Endothelial cell of umbilical vein (primary cell): ENCODE data around the gene RAB3IL1. TPM values are rescaled to one million over a fixed set of nuclear protein-coding genes. Genes with fewer than 3 reads are reported as not detected.
A peak's percentile ranks its signal among the peaks of the same experiment; 100 is the strongest.

Source experiments
- BruUV-seq: library from RNA; stranded (reverse); fragments of 400-500 nt; replicated peaks from 2 replicates; lab custom pipeline; 2021; lab: Mats Ljungman, UMichigan
- CTCF ChIA-PET: fragments of 300-600, 350-600 bp; sonication (Branson Sonifier 250); formaldehyde crosslinking; loops from one replicate; lab custom pipeline; 2021; ENCODE audit warnings: antibody characterized with exemption, inconsistent platforms; lab: Charles Lee
- POLR2A ChIA-PET: fragments of 300-600, 350-600 bp; sonication (Branson Sonifier 250); formaldehyde crosslinking; loops from one replicate; lab custom pipeline; 2021; ENCODE audit warnings: antibody characterized with exemption, inconsistent platforms; lab: Charles Lee
- DNase-seq: peaks from one replicate; pipeline ENCODE4 v3.0.0-alpha.2; 2011; ENCODE audit warnings: low read depth, low spot score
- FAIRE-seq: peaks from 2 replicates; lab custom pipeline; 2011; peaks lifted over from hg19 to GRCh38; lab: Jason Lieb, UNC
- H2AFZ ChIP-seq: 2 replicates; pipeline ENCODE4 v1.6.0; 2012; ENCODE audit warnings: low read depth, low read length, control low read depth, inconsistent platforms
- H3K27ac ChIP-seq: 2 replicates; pipeline ENCODE4 v1.5.1; 2011; ENCODE audit warnings: low read depth, mild to moderate bottlenecking, control low read depth, low read length, moderate library complexity; ENCODE audit not compliant: insufficient read depth
- H3K27me3 ChIP-seq, 2 experiments: 2 replicates each; pipeline versions ENCODE4 v1.6.0 to v1.6.1; 2011; ENCODE audit warnings: low read length in 2 of 2, mixed read lengths in 1 of 2; ENCODE audit not compliant: control insufficient read depth in 2 of 2, insufficient read depth in 2 of 2
- H3K36me3 ChIP-seq, 2 experiments: 2 replicates in 1 of 2; 3 replicates in 1 of 2; pipeline ENCODE4 v1.5.1; 2011; ENCODE audit warnings: low read length in 2 of 2, mild to moderate bottlenecking in 1 of 2, moderate library complexity in 1 of 2; ENCODE audit not compliant: control insufficient read depth in 2 of 2, insufficient read depth in 2 of 2; ENCODE audit errors: extremely low read depth in 1 of 2
- H3K4me1 ChIP-seq: 3 replicates; pipeline ENCODE4 v1.5.1; 2011; ENCODE audit warnings: mild to moderate bottlenecking, low read length; ENCODE audit not compliant: control insufficient read depth, insufficient read depth; ENCODE audit errors: extremely low read depth
- H3K4me2 ChIP-seq: 2 replicates; pipeline ENCODE4 v1.6.1; 2011; ENCODE audit warnings: low read length, control low read depth, mixed read lengths; ENCODE audit not compliant: insufficient read depth
- H3K4me3 ChIP-seq, 3 experiments: fragments of 200-600 bp in 1 of 3; sonication (generic), shearing (Covaris generic) in 1 of 3; replicated peaks in 1 of 3; 2 replicates each; pipeline ENCODE4 v1.5.1; 2011 to 2016; ENCODE audit warnings: control low read depth in 3 of 3, low read length in 3 of 3, mild to moderate bottlenecking in 2 of 3, inconsistent platforms in 1 of 3, low read depth in 1 of 3, moderate library complexity in 1 of 3; ENCODE audit not compliant: insufficient read depth in 1 of 3
- H3K79me2 ChIP-seq: 2 replicates; pipeline ENCODE4 v1.6.0; 2012; ENCODE audit warnings: low read length, inconsistent platforms; ENCODE audit not compliant: control insufficient read depth, insufficient read depth
- H3K9ac ChIP-seq: replicated peaks from 2 replicates; pipeline ENCODE3; 2011; ENCODE audit warnings: low read length, control low read depth; ENCODE audit not compliant: insufficient read depth; ENCODE audit errors: extremely low read depth
- H3K9me1 ChIP-seq: replicated peaks from 3 replicates; pipeline ENCODE4 v1.6.0; 2011; ENCODE audit warnings: mild to moderate bottlenecking, low read length; ENCODE audit not compliant: control insufficient read depth, insufficient read depth; ENCODE audit errors: extremely low read depth
- H3K9me3 ChIP-seq: replicated peaks from 2 replicates; pipeline ENCODE4 v1.5.1; 2012; ENCODE audit warnings: low read length, inconsistent platforms; ENCODE audit not compliant: control insufficient read depth, insufficient read depth
- H4K20me1 ChIP-seq: replicated peaks from 2 replicates; pipeline ENCODE3; 2011; ENCODE audit warnings: mild to moderate bottlenecking, low read length; ENCODE audit not compliant: control insufficient read depth, insufficient read depth; ENCODE audit errors: extremely low read depth
- EZH2 ChIP-seq: IDR thresholded peaks from 2 replicates; pipeline ENCODE4 v1.6.1; 2012; ENCODE audit warnings: borderline replicate concordance, low read depth, mild to moderate bottlenecking, moderate library complexity, low read length, inconsistent platforms; ENCODE audit not compliant: severe bottlenecking
- FOS ChIP-seq: IDR thresholded peaks from 2 replicates; pipeline ENCODE4 v1.6.1; 2011; ENCODE audit warnings: mild to moderate bottlenecking, low read length, moderate library complexity, borderline replicate concordance; ENCODE audit not compliant: insufficient read depth
- GATA2 ChIP-seq: IDR thresholded peaks from 2 replicates; pipeline ENCODE4 v1.7.0; 2011; ENCODE audit warnings: low read depth, mild to moderate bottlenecking, moderate library complexity, mixed read lengths, low read length; ENCODE audit not compliant: insufficient read length, insufficient read depth
- JUN ChIP-seq: IDR thresholded peaks from 2 replicates; pipeline ENCODE4 v1.6.1; 2011; ENCODE audit warnings: borderline replicate concordance, low read depth; ENCODE audit not compliant: insufficient read length, insufficient read depth
- MYC ChIP-seq: IDR thresholded peaks from one replicate; pipeline ENCODE4 v1.6.1; 2011; ENCODE audit warnings: mild to moderate bottlenecking, low read depth, low read length
- POLR2A ChIP-seq: IDR thresholded peaks from 2 replicates; pipeline ENCODE4 v1.6.1; 2012; ENCODE audit warnings: low read depth, mild to moderate bottlenecking, control low read depth, low read length
- POLR2AphosphoS5 ChIP-seq: IDR thresholded peaks from 2 replicates; pipeline ENCODE4 v1.6.1; 2012; ENCODE audit warnings: low read depth, mild to moderate bottlenecking, control low read depth, low read length, moderate library complexity; ENCODE audit not compliant: insufficient read depth
- dilution Hi-C: fragments of 300-500 bp; cut with MboI; formaldehyde crosslinking; loops from one replicate; pipeline ENCODE4 v1.15.0; 2019; ENCODE audit warnings: low sequenced_read_pairs; ENCODE audit not compliant: extremely low pct_ligation_motif_present
- intact Hi-C: fragments of 100-400 bp; cut with micrococcal nuclease; formaldehyde crosslinking; loops from one replicate; pipeline ENCODE4 v1.10.0; 2022
- polyA plus RNA-seq, 4 experiments: library from polyadenylated mRNA; depleted of rRNA in 3 of 4; stranded (reverse) in 3 of 4; unstranded in 1 of 4; fragments of >200 nt; gene quantifications; 2 replicates each; pipeline versions ENCODE4 v1.2.1 to v1.2.3, GENCODE V29; 2011 to 2012; ENCODE audit warnings: missing spikeins in 1 of 4
- total RNA-seq: library from RNA; stranded (reverse); gene quantifications from 2 replicates; pipeline ENCODE4 v1.2.3, GENCODE V29; 2021
- TF ChIP-seq, protein P1 (sequence below), 2 donors: IDR thresholded peaks; 1 replicate in 1 of 2; 2 replicates in 1 of 2; pipeline ENCODE4 v1.5.1; 2011; ENCODE audit warnings: low read length in 2 of 2, mild to moderate bottlenecking in 2 of 2, moderate library complexity in 2 of 2, control low read depth in 1 of 2, inconsistent platforms in 1 of 2, low read depth in 1 of 2; ENCODE audit not compliant: insufficient read depth in 1 of 2; ENCODE audit errors: extremely low read depth in 1 of 2
- TF ChIP-seq, protein P2 (sequence below): IDR thresholded peaks from 2 replicates; pipeline ENCODE4 v1.6.1; 2011; ENCODE audit not compliant: insufficient read depth, insufficient read length

RAB3IL1 gene
- total and polyA plus RNA-seq, 2 donors (not counting 3 experiments of a cell fraction or from before 2014, with no cell fraction given): 1.8 to 3.6 TPM

DNA sequence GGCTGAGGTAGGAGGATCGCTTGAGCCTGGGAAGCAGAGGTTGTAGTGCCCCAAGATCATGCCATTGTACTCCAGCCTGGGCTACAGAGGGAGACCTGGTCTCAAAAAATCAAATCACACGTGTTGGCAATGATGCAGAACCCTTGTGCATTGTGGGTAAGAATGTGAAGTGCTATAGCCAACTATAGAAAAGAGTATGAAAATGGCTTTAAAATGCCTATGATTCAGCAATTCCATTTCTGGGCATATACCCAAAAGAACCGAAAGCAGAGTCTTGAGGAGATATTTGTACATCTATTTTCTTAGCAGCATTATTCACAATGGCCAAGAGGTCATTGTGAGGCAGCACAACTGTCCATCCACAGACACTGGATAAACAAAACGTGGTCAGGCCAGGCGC is 23.4 kb downstream of the RAB3IL1 start:
- POLR2A ChIA-PET: no interaction called here
- H3K4me2 ChIP-seq: no peak overlapping the region
- BruUV-seq: no TSS peak
- no peaks in the 10 kb centered on the region for H3K36me3 ChIP-seq
- no peak overlapping the region for H2AFZ ChIP-seq
- no peaks in the 10 kb centered on the region for H3K9me1 ChIP-seq
- no peak overlapping the region for H3K27ac ChIP-seq
- peaks cover 14% of the 10 kb centered on the region for H3K4me1 ChIP-seq
- intact Hi-C loops: no loop called here
- no peak overlapping the region for H3K4me3 ChIP-seq
- TF ChIP-seq, protein P1, sequence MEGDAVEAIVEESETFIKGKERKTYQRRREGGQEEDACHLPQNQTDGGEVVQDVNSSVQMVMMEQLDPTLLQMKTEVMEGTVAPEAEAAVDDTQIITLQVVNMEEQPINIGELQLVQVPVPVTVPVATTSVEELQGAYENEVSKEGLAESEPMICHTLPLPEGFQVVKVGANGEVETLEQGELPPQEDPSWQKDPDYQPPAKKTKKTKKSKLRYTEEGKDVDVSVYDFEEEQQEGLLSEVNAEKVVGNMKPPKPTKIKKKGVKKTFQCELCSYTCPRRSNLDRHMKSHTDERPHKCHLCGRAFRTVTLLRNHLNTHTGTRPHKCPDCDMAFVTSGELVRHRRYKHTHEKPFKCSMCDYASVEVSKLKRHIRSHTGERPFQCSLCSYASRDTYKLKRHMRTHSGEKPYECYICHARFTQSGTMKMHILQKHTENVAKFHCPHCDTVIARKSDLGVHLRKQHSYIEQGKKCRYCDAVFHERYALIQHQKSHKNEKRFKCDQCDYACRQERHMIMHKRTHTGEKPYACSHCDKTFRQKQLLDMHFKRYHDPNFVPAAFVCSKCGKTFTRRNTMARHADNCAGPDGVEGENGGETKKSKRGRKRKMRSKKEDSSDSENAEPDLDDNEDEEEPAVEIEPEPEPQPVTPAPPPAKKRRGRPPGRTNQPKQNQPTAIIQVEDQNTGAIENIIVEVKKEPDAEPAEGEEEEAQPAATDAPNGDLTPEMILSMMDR (IDR thresholded peaks at IDR 0.05; ENCODE audit: extremely low read depth in 1 of 2, insufficient read depth in 1 of 2, low read depth in 1 of 2, low read length in 2 of 2): no peak
- TF ChIP-seq MYC: no peak
- TF ChIP-seq JUN: no peak
- TF ChIP-seq FOS: no peak
- no peak for TF ChIP-seq EZH2
- no peak for TF ChIP-seq POLR2AphosphoS5
- TF ChIP-seq GATA2: no peak
- no peak for TF ChIP-seq POLR2A
- TF ChIP-seq, protein P2, sequence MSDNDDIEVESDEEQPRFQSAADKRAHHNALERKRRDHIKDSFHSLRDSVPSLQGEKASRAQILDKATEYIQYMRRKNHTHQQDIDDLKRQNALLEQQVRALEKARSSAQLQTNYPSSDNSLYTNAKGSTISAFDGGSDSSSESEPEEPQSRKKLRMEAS: no peak
- H3K9ac ChIP-seq: no peak overlapping the region
- no peak for FAIRE-seq
- CTCF ChIA-PET: interaction anchor here (1.5 to 2.3 kb wide), 3 partner anchors 22 to 214 kb away, joined by 3 to 13 read pairs (median 12); no protein-coding TSS in a partner anchor
- H4K20me1 ChIP-seq: no peaks in the 10 kb centered on the region
- H3K27me3 ChIP-seq: no peaks in the 10 kb centered on the region
- peak; percentile 51 for DNase-seq
- dilution Hi-C loops: no loop called here
- H3K79me2 ChIP-seq: peaks cover 17% of the 10 kb centered on the region
- no peaks in the 10 kb centered on the region for H3K9me3 ChIP-seq
